Activated CD4-positive, CD25-positive, alpha-beta regulatory T cell treated with anti-CD3 and anti-CD28 coated beads, Interleukin-2, amount 50 U/mL, for 16 hours (primary cell): ENCODE measurements around the gene LRP1.

Experiments
- DNase-seq: peaks from one replicate; pipeline ENCODE4 v3.0.0-alpha.2; 2020; ENCODE audit warnings: low read depth, low spot score

The LRP1 gene

DNA sequence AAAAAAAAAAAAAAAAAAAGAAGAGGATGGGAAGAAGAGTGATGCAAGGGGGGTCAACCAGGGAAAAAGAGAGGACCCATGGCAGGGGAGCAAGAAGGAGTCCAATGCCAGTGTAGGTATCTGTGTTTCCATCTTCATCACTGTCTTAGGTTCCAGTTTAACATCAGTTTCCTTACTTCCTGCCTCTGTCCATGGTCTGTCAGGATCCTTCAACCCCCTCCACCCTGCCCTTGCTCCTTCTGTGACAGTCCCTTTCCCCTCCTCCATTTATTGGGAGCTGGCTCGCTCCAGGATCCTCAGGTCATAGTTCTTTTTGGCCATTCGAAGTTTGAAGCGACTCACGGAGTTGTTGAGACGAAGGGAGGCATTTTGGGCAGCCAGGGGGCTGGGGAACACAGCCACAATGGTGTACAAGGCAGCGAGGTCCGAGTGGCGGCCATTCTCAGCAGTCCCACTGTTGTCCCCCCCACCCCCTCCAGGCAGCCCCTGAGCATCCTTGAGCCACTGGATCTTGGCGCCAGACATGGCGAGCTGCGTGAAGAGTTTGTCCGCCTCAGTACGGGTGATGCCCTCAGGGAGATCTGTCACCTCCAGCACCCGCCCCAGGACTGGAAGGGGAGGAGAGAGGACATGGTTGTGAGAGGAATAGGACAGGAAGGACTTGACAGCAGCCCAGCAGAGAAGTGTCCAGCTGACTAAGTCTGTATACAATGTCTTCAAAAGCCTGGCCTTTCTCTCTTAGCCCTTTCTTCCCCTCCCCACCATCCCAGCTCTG lies 126.4 kb downstream of the LRP1 start:
- DNase-seq = no peak

DNA sequence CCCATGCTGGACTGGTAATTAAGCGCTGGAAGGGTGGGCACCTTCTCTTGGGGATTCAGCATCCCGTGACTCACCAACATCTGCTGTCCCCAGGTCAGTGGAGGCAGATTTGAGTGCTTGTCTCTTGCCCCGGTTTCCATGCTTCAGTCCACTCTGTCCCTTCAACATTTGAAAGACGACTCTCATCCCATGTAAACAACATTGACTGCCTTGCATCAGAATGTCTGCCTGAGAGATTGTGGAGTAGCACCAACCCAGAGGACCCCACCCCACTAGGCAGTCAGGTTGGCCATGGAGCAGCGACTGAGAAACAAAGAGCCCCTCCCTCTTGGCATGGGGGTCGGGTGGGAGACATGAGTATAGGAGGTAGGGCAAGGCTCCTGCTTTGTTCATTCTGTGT lies 127.6 kb downstream of the LRP1 start:
- DNase-seq = no peak

DNA sequence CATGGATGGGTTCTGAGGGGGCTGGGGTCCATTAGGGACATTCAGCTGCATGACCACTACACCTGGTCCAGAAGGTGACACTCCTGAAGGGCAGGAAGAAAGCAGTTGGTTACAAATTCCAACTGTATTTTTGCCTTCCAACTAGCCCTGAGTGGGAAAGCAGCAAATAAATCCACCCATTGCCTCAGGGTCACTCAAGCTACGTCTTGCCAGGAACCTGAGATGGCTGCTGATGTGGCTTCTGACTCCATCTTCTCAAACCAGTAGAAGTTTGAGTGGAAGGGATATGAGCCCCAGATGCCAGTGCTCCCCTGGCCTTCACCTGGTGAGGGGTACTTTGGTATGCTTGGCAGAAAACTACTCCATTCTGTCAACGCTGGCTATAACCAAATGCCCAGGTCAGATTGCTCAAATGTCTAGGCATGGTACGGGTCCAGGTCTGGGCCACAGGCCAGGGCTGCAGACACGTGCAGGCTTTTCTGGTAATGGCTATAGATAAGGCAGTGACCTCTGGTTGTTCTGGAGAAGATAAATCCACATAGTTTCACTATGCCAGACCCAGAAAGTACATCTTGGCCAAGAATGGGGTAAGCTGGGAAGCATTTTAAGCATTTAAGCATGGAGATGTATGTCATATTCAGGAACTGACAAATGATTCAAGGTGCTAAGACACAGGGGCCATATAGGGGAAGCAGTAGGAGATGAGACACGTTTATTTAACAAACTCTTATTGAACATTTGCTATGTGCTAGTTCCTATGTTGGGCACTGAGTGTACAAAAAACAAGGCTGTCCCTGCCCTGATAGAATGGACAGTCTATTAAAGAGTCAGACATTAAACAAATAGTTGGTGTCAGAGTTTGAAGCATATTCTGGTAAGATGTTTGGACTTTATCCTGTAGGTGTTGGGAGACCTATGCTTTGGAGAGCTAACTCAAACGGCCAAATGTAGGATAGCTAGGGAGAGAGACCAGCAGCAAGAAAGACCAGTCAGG lies 131.0 kb downstream of the LRP1 start:
- DNase-seq = no peak

DNA sequence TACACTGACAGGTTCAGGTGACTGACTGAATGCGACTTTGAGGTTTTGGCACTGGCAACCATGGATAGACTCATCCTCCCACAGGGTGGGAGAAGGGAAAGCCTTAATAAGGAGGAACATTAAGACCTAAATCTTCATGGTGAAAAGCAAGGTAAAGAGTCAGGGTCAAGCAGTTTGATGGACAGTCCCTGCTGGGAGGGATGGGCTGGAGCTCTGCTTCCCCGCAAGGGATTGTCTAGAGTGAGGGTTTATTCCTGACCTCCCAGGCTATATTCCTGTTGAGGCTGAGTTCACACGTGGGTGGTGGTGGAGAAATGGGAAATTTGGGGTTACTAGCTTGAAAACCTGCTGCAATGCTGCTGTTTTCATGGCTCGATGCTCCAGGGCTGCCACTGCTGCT lies 132.1 kb downstream of the LRP1 start:
- DNase-seq = no peak

DNA sequence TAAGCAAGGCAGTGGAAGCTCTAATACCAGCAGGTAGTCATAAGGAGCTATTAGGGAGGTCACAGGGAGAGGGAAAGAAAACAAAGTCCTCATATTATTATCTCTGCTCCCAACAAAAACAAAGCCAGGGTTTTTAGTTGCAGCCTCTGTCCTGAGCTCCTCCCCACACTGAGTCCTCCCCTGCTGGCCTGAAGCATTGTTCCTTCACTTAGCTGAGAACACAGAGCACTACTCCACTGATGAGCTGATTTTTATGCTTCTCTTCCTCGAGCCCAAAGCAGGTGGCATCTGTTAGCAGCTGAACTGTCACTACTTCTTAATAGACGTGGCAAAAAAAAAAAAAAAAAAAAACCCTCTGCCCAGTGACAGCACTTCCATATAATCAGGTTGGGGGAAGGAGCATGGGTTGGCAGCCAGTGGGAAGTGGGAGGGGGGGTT lies 133.2 kb downstream of the LRP1 start:
- no peak for DNase-seq

DNA sequence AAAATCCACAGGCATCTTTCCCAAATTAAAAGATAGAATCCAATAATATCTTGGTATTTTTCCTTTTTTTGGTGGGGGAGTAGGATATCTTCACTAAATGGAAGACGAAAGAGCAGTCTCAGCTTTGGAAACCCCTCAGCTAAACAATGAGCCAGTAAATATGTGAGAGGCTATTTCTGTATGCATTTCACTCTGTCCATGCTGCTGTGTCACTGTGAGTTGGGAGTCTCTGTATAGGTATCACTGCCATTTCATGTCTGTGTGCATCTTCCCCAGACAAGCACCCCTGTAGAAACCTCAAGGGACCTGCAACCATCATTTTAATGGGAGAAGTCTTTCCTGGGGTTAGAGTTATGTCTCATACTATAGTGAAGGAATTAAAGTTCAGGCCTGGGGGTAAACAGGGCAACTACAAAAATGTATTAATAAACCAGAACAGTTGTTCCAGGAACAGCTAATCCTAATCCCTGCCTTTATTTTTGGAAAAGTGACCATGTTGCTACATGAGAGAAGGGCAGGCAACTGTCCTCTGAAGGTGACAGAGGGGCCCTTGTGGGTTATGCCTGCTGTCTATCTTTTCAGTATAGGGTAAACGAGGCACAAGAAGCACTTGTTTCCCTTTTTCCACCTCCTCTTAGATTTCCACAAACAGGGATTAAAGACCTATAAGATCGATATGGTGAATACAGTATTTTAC lies 134.0 kb downstream of the LRP1 start:
- DNase-seq = no peak
